ENCODE results near the gene LPCAT1.
"Not testable (repeated sequence)": the region's sequence is repeated elsewhere in the genome, so short reads cannot be mapped to it uniquely, and the experiment has no call there.

Gene LPCAT1

GRCh38 chr5:1431021-1431811 is 92.5 kb downstream of the LPCAT1 start:
- H3K4me1 ChIP-seq (ENCODE audit: control insufficient read depth in 5 of 5, insufficient read depth in 5 of 5, low read length in 5 of 5) = no peaks in the 10 kb centered on the region
- H3K36me3 ChIP-seq (ENCODE audit: control insufficient read depth in 5 of 5, insufficient read depth in 5 of 5, low read length in 5 of 5) = no peaks in the 10 kb centered on the region
- no peak overlapping the region for H3K9ac ChIP-seq (ENCODE audit: low read length in 5 of 5)
- H3K27me3 ChIP-seq (ENCODE audit: control insufficient read depth in 5 of 5, insufficient read depth in 4 of 5, low read length in 5 of 5) = peaks cover 0 to 7% (median 0%) of the 10 kb centered on the region in 5 donors
- H3K9me3 ChIP-seq (ENCODE audit: control insufficient read depth in 5 of 5, low read length in 5 of 5) = peaks cover 12 to 50% (median 46%) of the 10 kb centered on the region in 5 donors
- no peak overlapping the region for H3K4me3 ChIP-seq (ENCODE audit: low read depth in 1 of 5, low read length in 5 of 5)
- H3K27ac ChIP-seq (ENCODE audit: low read depth, low read length) = no peak overlapping the region

- no peak overlapping the region for H3K4me3 ChIP-seq (ENCODE audit: low read depth in 1 of 5, low read length in 5 of 5)
- H3K9me3 ChIP-seq (ENCODE audit: control insufficient read depth in 5 of 5, low read length in 5 of 5) = peaks cover 12 to 52% (median 46%) of the 10 kb centered on the region in 5 donors
Observed at GRCh38 chr5:1430121-1430795, 93.5 kb downstream of the LPCAT1 start.

GRCh38 chr5:1429496-1429895 is 94.3 kb downstream of the LPCAT1 start:
- Histone ChIP-seq H3K4me1 (ENCODE audit: control insufficient read depth in 5 of 5, insufficient read depth in 5 of 5, low read length in 5 of 5) (peaks cover 0 to 5% (median 0%) of the 10 kb centered on the region in 5 donors), H3K27me3 (ENCODE audit: control insufficient read depth in 5 of 5, insufficient read depth in 4 of 5, low read length in 5 of 5) (peaks cover 0 to 7% (median 0%) of the 10 kb centered on the region in 5 donors), H3K9me3 (ENCODE audit: control insufficient read depth in 5 of 5, low read length in 5 of 5) (peaks cover 12 to 57% (median 46%) of the 10 kb centered on the region in 5 donors), H3K4me3 (ENCODE audit: low read depth in 1 of 5, low read length in 5 of 5) (no peak overlapping the region), H3K9ac (ENCODE audit: low read length in 5 of 5) (no peak overlapping the region), H3K27ac (ENCODE audit: low read depth, low read length) (no peak overlapping the region), H3K36me3 (ENCODE audit: control insufficient read depth in 5 of 5, insufficient read depth in 5 of 5, low read length in 5 of 5) (no peaks in the 10 kb centered on the region)

More at GRCh38 chr5:1430121-1430795, 93.5 kb downstream of the LPCAT1 start:
- no peak overlapping the region for H3K27ac ChIP-seq (ENCODE audit: low read depth, low read length)
- H3K27me3 ChIP-seq (ENCODE audit: control insufficient read depth in 5 of 5, insufficient read depth in 4 of 5, low read length in 5 of 5) = peaks cover 0 to 7% (median 0%) of the 10 kb centered on the region in 5 donors
- no peaks in the 10 kb centered on the region for H3K4me1 ChIP-seq (ENCODE audit: control insufficient read depth in 5 of 5, insufficient read depth in 5 of 5, low read length in 5 of 5)
- H3K9ac ChIP-seq (ENCODE audit: low read length in 5 of 5) = no peak overlapping the region
- H3K36me3 ChIP-seq (ENCODE audit: control insufficient read depth in 5 of 5, insufficient read depth in 5 of 5, low read length in 5 of 5) = no peaks in the 10 kb centered on the region

GRCh38 chr5:1429066-1429465 is 94.7 kb downstream of the LPCAT1 start:
- H3K9me3 ChIP-seq (ENCODE audit: control insufficient read depth in 5 of 5, low read length in 5 of 5) = peaks cover 12 to 57% (median 46%) of the 10 kb centered on the region in 5 donors
- no peak overlapping the region for H3K27ac ChIP-seq (ENCODE audit: low read depth, low read length)
- H3K4me3 ChIP-seq (ENCODE audit: low read depth in 1 of 5, low read length in 5 of 5) = peak overlapping the region in 1 of 5 donors; percentile 19
- peaks cover 0 to 7% (median 0%) of the 10 kb centered on the region in 5 donors for H3K27me3 ChIP-seq (ENCODE audit: control insufficient read depth in 5 of 5, insufficient read depth in 4 of 5, low read length in 5 of 5)
- no peaks in the 10 kb centered on the region for H3K36me3 ChIP-seq (ENCODE audit: control insufficient read depth in 5 of 5, insufficient read depth in 5 of 5, low read length in 5 of 5)
- H3K9ac ChIP-seq (ENCODE audit: low read length in 5 of 5) = no peak overlapping the region
- H3K4me1 ChIP-seq (ENCODE audit: control insufficient read depth in 5 of 5, insufficient read depth in 5 of 5, low read length in 5 of 5) = peaks cover 0 to 9% (median 0%) of the 10 kb centered on the region in 5 donors

GRCh38 chr5:1428107-1428506 is 95.7 kb downstream of the LPCAT1 start:
- no peak overlapping the region for H3K9ac ChIP-seq (ENCODE audit: low read length in 5 of 5)
- no peaks in the 10 kb centered on the region for H3K36me3 ChIP-seq (ENCODE audit: control insufficient read depth in 5 of 5, insufficient read depth in 5 of 5, low read length in 5 of 5)
- H3K4me1 ChIP-seq (ENCODE audit: control insufficient read depth in 5 of 5, insufficient read depth in 5 of 5, low read length in 5 of 5) = peaks cover 0 to 9% (median 0%) of the 10 kb centered on the region in 5 donors
- peak overlapping the region in 1 of 5 donors; percentile 16 for H3K4me3 ChIP-seq (ENCODE audit: low read depth in 1 of 5, low read length in 5 of 5)
- H3K9me3 ChIP-seq (ENCODE audit: control insufficient read depth in 5 of 5, low read length in 5 of 5) = peaks cover 12 to 53% (median 42%) of the 10 kb centered on the region in 5 donors
- H3K27ac ChIP-seq (ENCODE audit: low read depth, low read length) = no peak overlapping the region
- peaks cover 0 to 4% (median 0%) of the 10 kb centered on the region in 5 donors for H3K27me3 ChIP-seq (ENCODE audit: control insufficient read depth in 5 of 5, insufficient read depth in 4 of 5, low read length in 5 of 5)

- H3K9ac ChIP-seq (ENCODE audit: low read length in 5 of 5) = no peak overlapping the region
- no peaks in the 10 kb centered on the region for H3K27me3 ChIP-seq (ENCODE audit: control insufficient read depth in 5 of 5, insufficient read depth in 4 of 5, low read length in 5 of 5)
- H3K9me3 ChIP-seq (ENCODE audit: control insufficient read depth in 5 of 5, low read length in 5 of 5) = peaks cover 12 to 42% (median 31%) of the 10 kb centered on the region in 5 donors
Observed at GRCh38 chr5:1424716-1425115, 99.0 kb downstream of the LPCAT1 start.

GRCh38 chr5:1423901-1424603 is 99.7 kb downstream of the LPCAT1 start:
- Histone ChIP-seq H3K9me3 (ENCODE audit: control insufficient read depth in 5 of 5, low read length in 5 of 5) (peaks cover 12 to 36% (median 25%) of the 10 kb centered on the region in 5 donors), H3K4me1 (ENCODE audit: control insufficient read depth in 5 of 5, insufficient read depth in 5 of 5, low read length in 5 of 5) (peaks cover 0 to 19% (median 9%) of the 10 kb centered on the region in 5 donors), H3K4me3 (ENCODE audit: low read depth in 1 of 5, low read length in 5 of 5) (no peak overlapping the region), H3K9ac (ENCODE audit: low read length in 5 of 5) (no peak overlapping the region), H3K36me3 (ENCODE audit: control insufficient read depth in 5 of 5, insufficient read depth in 5 of 5, low read length in 5 of 5) (no peaks in the 10 kb centered on the region), H3K27ac (ENCODE audit: low read depth, low read length) (no peak overlapping the region), H3K27me3 (ENCODE audit: control insufficient read depth in 5 of 5, insufficient read depth in 4 of 5, low read length in 5 of 5) (no peaks in the 10 kb centered on the region)

More at GRCh38 chr5:1424716-1425115, 99.0 kb downstream of the LPCAT1 start:
- Histone ChIP-seq H3K4me3 (ENCODE audit: low read depth in 1 of 5, low read length in 5 of 5) (no peak overlapping the region), H3K27ac (ENCODE audit: low read depth, low read length) (no peak overlapping the region), H3K4me1 (ENCODE audit: control insufficient read depth in 5 of 5, insufficient read depth in 5 of 5, low read length in 5 of 5) (peaks cover 0 to 19% (median 9%) of the 10 kb centered on the region in 5 donors), H3K36me3 (ENCODE audit: control insufficient read depth in 5 of 5, insufficient read depth in 5 of 5, low read length in 5 of 5) (no peaks in the 10 kb centered on the region)

GRCh38 chr5:1422522-1422921 is 101.2 kb downstream of the LPCAT1 start:
- H3K9ac ChIP-seq (ENCODE audit: low read length in 5 of 5); H3K4me3 ChIP-seq (ENCODE audit: low read depth in 1 of 5, low read length in 5 of 5); H3K36me3 ChIP-seq (ENCODE audit: control insufficient read depth in 5 of 5, insufficient read depth in 5 of 5, low read length in 5 of 5); H3K27ac ChIP-seq (ENCODE audit: low read depth, low read length); H3K27me3 ChIP-seq (ENCODE audit: control insufficient read depth in 5 of 5, insufficient read depth in 4 of 5, low read length in 5 of 5): not testable (repeated sequence)
- Histone ChIP-seq H3K4me1 (ENCODE audit: control insufficient read depth in 5 of 5, insufficient read depth in 5 of 5, low read length in 5 of 5) (peaks cover 0 to 19% (median 9%) of the 10 kb centered on the region in 5 donors), H3K9me3 (ENCODE audit: control insufficient read depth in 5 of 5, low read length in 5 of 5) (peaks cover 4 to 20% (median 12%) of the 10 kb centered on the region in 5 donors)

GRCh38 chr5:1421521-1422341 is 102.0 kb downstream of the LPCAT1 start:
- H3K36me3 ChIP-seq (ENCODE audit: control insufficient read depth in 5 of 5, insufficient read depth in 5 of 5, low read length in 5 of 5) = no peaks in the 10 kb centered on the region
- no peak overlapping the region for H3K27ac ChIP-seq (ENCODE audit: low read depth, low read length)
- H3K4me3 ChIP-seq (ENCODE audit: low read depth in 1 of 5, low read length in 5 of 5) = no peak overlapping the region
- no peak overlapping the region for H3K9ac ChIP-seq (ENCODE audit: low read length in 5 of 5)
- peaks cover 2 to 12% (median 6%) of the 10 kb centered on the region in 5 donors for H3K9me3 ChIP-seq (ENCODE audit: control insufficient read depth in 5 of 5, low read length in 5 of 5)
- no peaks in the 10 kb centered on the region for H3K27me3 ChIP-seq (ENCODE audit: control insufficient read depth in 5 of 5, insufficient read depth in 4 of 5, low read length in 5 of 5)
- peaks cover 0 to 19% (median 9%) of the 10 kb centered on the region in 5 donors for H3K4me1 ChIP-seq (ENCODE audit: control insufficient read depth in 5 of 5, insufficient read depth in 5 of 5, low read length in 5 of 5)
